T-helper 9 cell (primary cell): ENCODE data around the gene ADAMTS12.

Experiments used
- DNase-seq: peaks from one replicate; pipeline ENCODE4 v3.0.0-alpha.2; 2020

ADAMTS12 gene

DNA sequence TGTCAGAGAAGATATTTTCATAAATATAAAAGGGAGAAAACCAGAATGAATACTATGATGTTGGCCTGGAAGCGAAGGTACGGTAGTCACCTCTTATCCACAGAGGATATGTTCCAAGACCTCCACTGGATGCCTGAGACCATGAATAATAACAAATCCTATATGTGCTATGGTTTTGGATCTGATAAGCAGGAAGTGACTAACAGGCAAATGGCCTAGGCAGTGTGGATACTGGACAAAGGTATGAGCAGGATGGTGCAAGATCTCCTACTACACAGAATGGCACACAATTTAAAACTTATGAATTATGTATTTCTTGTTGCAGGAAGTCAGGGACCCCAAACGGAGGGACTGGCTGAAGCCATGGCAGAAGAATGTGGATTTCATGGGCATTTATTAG is 48.2 kb downstream of the ADAMTS12 start:
- no peak for DNase-seq

GRCh38 chr5:33842456-33842855 is 49.3 kb downstream of the ADAMTS12 start:
- no peak for DNase-seq

GRCh38 chr5:33841891-33842290 is 49.9 kb downstream of the ADAMTS12 start:
- no peak for DNase-seq

DNA sequence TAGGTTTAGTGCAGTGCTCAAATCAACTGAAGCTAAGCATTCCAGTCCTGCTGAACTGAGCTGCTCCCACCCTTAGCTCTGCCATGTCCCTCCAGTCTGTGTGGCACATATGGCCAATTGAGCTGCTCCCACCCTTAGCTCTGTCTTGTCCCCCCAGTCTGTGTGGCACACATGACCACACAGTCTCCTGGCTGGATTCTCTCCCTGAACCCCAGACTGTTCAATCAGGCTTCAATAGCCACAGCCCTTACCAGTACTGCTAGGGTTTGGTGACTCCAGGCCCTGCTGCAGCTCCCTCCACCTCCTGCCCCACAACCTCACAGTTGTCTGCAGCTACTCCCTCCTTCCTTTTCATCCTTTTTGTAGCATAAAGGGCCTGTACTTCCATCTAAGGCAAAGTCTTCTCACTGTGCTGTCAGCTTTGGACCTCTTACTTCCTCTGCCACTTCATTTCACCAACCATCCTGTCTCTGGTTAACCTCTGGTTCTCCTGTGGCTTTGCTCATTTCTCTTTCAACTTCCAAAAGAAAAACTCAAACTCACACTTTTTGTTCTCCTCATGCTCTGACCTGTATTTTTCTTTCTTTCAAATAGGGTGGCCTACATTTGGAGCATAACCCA is 50.8 kb downstream of the ADAMTS12 start:
- no peak for DNase-seq

GRCh38 chr5:33837301-33837700 is 54.5 kb downstream of the ADAMTS12 start:
- DNase-seq, result no peak

DNA sequence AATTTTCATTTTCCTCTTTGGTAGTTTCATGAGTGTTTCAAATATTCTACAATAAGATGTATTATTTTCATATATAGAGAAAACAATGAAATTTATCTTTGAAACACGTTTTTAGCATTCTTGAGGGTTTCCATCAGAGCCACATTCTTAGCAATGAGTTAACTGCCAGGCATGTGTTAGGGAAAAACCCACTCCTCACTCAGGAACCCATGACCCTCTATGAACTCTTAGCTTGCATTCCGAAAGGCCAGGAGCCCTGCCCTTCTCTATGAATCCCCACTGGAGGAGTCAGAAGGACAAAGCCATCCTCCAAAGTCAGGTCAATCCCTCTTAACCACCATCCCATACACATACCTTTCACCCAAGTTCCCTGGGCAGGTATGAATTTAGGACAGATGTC is 57.5 kb downstream of the ADAMTS12 start:
- no peak for DNase-seq

- no peak for DNase-seq
Measured at GRCh38 chr5:33833237-33833575, 58.6 kb downstream of the ADAMTS12 start.

- DNase-seq, result no peak
Measured at GRCh38 chr5:33832404-33833236, 59.2 kb downstream of the ADAMTS12 start.

GRCh38 chr5:33831041-33831440 is 60.7 kb downstream of the ADAMTS12 start:
- no peak for DNase-seq

GRCh38 chr5:33829430-33829829 is 62.4 kb downstream of the ADAMTS12 start:
- no peak for DNase-seq

DNA sequence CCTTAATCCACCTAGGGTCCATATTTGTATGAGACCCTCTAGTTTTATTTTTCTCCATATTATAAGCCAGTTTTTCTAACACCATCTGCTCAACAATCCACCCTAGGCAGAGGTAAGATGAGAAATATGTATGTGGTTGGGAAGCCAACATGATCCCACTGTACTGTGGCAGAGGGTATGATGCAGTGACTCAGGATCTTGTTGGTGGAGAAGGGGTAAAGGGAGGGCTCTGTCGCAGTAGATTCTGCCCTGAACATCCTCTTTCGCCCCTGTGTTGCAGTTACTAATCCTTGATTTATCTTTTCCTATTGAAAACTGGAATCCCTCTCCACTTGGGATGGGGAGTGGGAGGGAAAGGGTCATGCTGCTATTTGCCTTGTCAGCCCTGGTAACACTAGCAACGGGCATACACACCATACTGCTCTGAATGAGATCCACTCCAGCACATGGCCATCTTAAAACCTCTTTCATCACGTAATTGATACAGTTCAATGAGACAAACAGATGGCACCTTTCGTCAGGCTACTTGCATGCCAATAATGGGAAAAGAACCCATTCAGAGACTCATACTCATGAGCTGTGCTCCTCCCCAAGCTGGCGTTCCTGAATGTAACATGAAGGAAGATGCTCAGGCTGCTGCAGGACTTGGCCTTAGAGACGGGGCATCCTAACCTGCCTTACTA is 63.0 kb downstream of the ADAMTS12 start:
- no peak for DNase-seq

GRCh38 chr5:33827885-33828284 is 63.9 kb downstream of the ADAMTS12 start:
- no peak for DNase-seq

DNA sequence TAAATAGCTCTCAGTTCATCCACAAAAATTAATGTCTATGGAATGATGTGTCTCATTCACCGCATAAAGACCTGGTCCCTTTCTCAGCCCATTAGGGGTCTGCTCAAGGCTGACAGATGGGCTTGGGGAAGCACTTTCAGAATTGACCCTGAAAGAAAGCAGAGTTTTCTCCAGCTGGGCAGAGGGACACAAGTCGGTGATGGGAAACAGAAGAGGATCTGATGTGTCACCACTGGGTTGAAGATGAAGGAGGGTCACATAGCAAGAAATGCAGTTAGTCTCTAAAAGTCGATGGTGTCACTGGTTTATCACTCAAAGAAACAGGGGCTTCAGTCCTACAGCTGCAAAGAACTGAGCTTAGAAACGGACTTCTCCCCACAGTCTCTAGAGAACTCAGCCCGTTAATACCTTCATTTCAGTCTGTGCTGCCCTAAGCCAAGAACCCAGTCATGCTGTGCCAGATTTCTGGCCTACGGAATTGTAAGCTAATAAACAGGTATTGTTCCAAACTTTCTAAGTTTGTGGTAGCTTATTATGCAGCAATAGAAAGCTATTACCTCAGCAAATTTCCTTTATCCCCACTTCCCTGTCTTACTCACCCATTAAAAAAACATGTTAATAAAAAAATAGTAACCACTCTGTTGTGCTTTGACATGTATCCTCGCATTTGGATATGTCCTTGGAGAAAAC is 64.6 kb downstream of the ADAMTS12 start:
- DNase-seq, result no peak

DNA sequence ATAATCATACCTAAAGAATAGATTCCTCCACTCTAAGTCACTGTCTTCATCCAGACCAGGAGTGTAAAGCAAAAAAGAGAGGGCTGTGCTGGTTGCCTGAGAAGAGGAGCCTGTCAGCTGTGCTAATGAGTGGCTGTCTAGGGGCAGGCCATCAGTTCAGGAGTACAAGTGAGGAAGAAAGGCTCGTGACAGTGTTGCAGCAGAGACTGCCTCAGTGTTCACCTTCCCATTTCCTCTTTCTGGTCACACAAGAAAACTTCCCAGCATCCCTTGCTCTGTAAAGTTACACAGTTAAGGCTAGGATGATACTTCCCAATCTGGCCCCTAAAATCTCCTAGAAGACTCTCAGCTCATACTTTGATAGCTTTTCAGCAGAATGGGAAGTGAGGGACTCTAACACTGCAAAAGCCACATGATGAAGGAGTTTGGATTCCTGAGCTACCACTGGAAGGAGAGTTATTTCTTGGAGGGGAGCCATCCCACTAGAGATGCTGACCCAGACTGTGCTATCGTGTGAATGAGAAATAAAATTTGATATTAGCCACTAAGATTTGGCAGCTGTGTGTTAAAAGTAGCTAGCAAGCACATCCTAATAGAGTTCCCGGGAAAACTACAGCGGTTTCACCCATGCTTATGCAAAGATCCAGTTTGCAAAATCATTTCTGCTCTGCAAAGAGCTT is 67.1 kb downstream of the ADAMTS12 start:
- DNase-seq, result no peak

GRCh38 chr5:33817301-33817700 is 74.5 kb downstream of the ADAMTS12 start:
- no peak for DNase-seq

- DNase-seq, result no peak
Measured at GRCh38 chr5:33816791-33817190, 75.0 kb downstream of the ADAMTS12 start.

- no peak for DNase-seq
Measured at GRCh38 chr5:33812746-33813145, 79.0 kb downstream of the ADAMTS12 start.

DNA sequence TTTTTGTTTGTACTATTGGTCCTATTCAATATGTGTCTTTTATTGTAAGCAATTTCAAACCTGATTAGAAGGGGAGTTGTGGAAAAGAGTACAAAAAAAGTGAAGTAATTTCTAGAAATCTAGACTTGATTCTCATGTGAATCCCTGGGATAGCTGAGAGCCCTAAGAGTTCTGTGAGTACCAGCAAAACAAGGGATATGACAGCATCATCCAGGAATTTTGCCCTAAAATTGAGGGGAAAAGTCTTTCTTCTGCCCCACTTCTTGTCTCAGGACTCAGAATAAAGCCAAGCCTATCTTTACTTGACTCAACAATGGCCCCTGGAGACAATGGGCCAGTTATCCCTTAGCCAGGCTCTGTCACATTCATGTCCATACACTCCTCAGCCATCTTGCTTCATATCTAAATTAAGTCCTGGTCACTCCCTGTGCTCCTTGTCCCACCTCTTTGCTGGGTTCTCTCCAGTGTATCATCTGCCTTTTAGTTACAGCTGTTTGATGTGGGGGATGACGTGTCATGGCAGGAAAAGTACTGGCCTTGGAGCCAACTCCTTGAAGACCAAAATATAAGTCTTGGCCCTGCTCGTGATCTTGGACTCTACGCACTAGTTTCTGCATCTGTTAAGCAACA is 81.2 kb downstream of the ADAMTS12 start:
- no peak for DNase-seq

DNA sequence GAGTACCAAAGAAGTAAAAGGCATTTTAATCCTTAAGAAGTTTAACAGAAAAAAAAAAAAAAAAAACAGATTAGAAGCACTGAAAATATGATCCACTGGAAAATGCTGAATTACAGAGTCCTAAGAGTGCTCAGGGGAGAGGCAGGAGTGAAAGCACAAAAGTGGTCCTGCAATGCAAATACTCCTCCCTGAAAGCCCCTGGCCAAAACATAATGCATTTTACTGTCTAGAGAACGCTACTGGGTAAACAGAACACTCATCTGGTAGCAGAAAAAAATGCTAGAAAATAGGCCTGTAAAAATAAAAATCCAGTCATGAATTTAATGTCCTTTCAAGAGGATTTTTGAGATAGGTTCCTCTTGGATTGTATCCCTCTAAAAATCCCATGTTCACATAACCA is 81.9 kb downstream of the ADAMTS12 start:
- DNase-seq, result no peak

DNA sequence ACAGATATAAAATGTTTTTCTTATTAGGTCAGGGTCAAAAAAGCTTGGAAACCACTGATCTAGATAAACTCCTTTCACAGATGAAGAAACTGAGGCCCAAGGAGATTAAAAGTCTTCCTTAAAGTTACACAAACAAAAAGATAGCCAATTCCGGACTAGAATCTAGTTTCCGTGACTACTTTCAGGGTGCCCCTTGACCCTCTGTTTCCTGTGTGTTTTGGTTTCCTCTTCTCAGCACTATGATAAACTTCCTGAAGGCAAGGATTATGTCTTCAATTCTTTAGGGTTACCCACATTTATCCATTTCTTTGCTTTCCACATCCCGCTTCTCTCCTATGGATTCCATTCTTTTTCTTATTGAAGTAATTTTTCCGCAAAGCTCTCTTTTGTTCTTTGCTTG is 83.1 kb downstream of the ADAMTS12 start:
- no peak for DNase-seq

GRCh38 chr5:33807771-33808170 is 84.0 kb downstream of the ADAMTS12 start:
- no peak for DNase-seq

GRCh38 chr5:33806738-33807442 is 84.9 kb downstream of the ADAMTS12 start:
- DNase-seq, result no peak
